Gastrocnemius medialis (tissue), 4 donors: ENCODE data around the gene ACTC1. TPM values are rescaled to one million over a fixed set of nuclear protein-coding genes. Genes with fewer than 3 reads are reported as not detected.

ENCODE experiments used
- ATAC-seq, 2 donors: fragments of 150-250 bp; one replicate each; pipeline ENCODE4 v1.9.1; 2016
- DNase-seq, 2 donors: peaks; one replicate each; pipeline ENCODE4 v3.0.0-alpha.2; 2019
- H3K27ac ChIP-seq, 4 donors: fragments of 200-600 bp; sonication (generic); 1 replicate in 1 of 4; 2 replicates in 3 of 4; pipeline ENCODE4 v1.5.1; 2016 to 2018; ENCODE audit warnings: mild to moderate bottlenecking in 2 of 4, moderate library complexity in 1 of 4
- H3K27me3 ChIP-seq, 3 donors: fragments of 200-600 bp; sonication (generic) in 2 of 3; 1 replicate in 1 of 3; 2 replicates in 2 of 3; pipeline versions ENCODE4 v1.5.1 to v1.6.0; 2016 to 2019; ENCODE audit warnings: mild to moderate bottlenecking in 1 of 3, moderate library complexity in 1 of 3
- H3K36me3 ChIP-seq, 2 donors: fragments of 200-600 bp; sonication (generic) in 1 of 2; one replicate each; pipeline ENCODE4 v1.5.1; 2017 to 2018
- H3K4me1 ChIP-seq, 2 donors: fragments of 200-600 bp; sonication (generic) in 1 of 2; one replicate each; pipeline ENCODE4 v1.5.1; 2016 to 2017; ENCODE audit warnings: mild to moderate bottlenecking in 2 of 2
- H3K4me3 ChIP-seq, 4 donors: fragments of 200-600 bp; sonication (generic) in 3 of 4; 1 replicate in 1 of 4; 2 replicates in 3 of 4; pipeline ENCODE4 v1.5.1; 2016 to 2019; ENCODE audit warnings: mild to moderate bottlenecking in 2 of 4
- H3K9me3 ChIP-seq, 3 donors: fragments of 200-600 bp; sonication (generic) in 2 of 3; 1 replicate in 1 of 3; 2 replicates in 2 of 3; pipeline ENCODE4 v1.5.1; 2016 to 2019
- POLR2A ChIP-seq, 2 donors: fragments of 450-650 bp; IDR thresholded peaks; one replicate each; pipeline ENCODE4 v1.6.1; 2017; ENCODE audit warnings: antibody characterized with exemption in 2 of 2, mild to moderate bottlenecking in 2 of 2, moderate library complexity in 2 of 2
- in situ Hi-C, 4 donors: fragments of 200-750 bp; cut with MboI; loops; one replicate each; pipeline versions ENCODE4 v1.15.0 to v1.8.0; 2017; ENCODE audit warnings: low sequenced_read_pairs in 4 of 4
- intact Hi-C: fragments of 100-400 bp; cut with DNase I; formaldehyde crosslinking; loops from one replicate; pipeline ENCODE4 v1.15.1; 2023; ENCODE audit warnings: low total_unique reads
- total RNA-seq, 4 donors: library from RNA; depleted of rRNA; stranded (reverse); fragments of >200 nt; gene quantifications; one replicate each; pipeline versions ENCODE4 v1.1.0 to v1.2.3, GENCODE V29; 2016
- TF ChIP-seq, protein P1 (sequence below), 5 experiments: fragments of 450-650 bp in 3 of 5; fragments of 200-600 bp in 2 of 5; sonication (generic) in 2 of 5; IDR thresholded peaks in 4 of 5; conservative IDR thresholded peaks in 1 of 5; 1 replicate in 4 of 5; 2 replicates in 1 of 5; pipeline ENCODE4 v1.5.1; 2016 to 2019; ENCODE audit warnings: antibody characterized with exemption in 5 of 5, mild to moderate bottlenecking in 3 of 5, moderate library complexity in 3 of 5

Gene ACTC1
- 100 to 1,000 TPM in 1 of 4 donors, 10 to 100 TPM in 2, 1 to 10 TPM in 1; 5.6 to 449 (median 78.0) TPM for total RNA-seq

DNA sequence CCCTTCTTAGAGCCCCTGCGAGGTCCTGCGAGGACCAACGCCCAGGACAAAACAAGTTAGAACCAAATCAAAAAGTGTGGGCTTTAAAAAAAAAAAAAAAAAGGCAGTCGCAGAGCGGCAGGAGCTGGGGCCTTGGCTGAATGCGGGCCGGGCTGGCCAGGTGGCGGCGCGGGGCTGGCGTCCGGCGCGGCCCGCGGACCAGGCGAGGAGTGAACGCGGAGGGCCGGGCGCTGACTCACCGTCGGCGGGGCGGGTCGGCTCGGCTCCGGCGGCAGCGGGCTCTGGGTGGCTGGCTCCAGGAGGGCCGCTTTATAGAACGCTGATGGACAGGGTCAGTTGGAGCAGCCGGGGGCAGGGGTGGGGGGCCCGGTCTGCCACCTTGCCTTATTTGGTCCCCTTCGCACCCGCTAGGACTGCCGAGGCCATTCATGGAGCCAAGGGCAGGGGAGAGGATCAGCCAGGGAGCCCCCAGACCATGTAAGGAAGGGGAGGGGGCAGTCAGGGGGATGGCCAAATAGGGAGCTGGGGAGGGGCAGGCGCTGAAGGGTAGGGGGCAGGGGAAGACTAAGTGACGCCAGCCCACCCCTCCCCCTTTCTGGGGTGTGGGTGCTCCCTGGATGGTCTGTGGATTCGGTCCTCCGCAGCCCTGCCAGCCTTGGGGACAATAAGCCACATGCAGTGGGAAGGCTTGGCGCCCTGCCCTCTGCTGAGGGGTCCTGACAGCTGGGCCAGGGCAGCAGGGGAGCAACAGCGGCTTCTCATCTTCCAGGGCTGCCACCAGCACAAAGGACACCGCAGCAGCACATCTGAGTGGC is at the start of gene ACTC1:
TSS of gene ACTC1 (minus strand) at position 283 of the 815 bp plus-strand sequence. CDS start 741 bp downstream, outside the sequence.
- in situ Hi-C loops (no loop called here), intact Hi-C loops (loop anchor here (5.0 kb wide), 2 partner anchors 78 to 107 kb away; no protein-coding TSS in a partner anchor)
- H3K4me1 ChIP-seq = peaks cover 16 to 23% of the 10 kb centered on the region in 2 donors
- no peaks in the 10 kb centered on the region for H3K9me3 ChIP-seq
- peak; percentile 16 to 55 for DNase-seq
- H3K27me3 ChIP-seq = no peaks in the 10 kb centered on the region
- peak within 1 kb of the TSS in 3 of 4 donors; percentile 35 to 79 (median 35) for H3K27ac ChIP-seq
- TF ChIP-seq, protein P1, sequence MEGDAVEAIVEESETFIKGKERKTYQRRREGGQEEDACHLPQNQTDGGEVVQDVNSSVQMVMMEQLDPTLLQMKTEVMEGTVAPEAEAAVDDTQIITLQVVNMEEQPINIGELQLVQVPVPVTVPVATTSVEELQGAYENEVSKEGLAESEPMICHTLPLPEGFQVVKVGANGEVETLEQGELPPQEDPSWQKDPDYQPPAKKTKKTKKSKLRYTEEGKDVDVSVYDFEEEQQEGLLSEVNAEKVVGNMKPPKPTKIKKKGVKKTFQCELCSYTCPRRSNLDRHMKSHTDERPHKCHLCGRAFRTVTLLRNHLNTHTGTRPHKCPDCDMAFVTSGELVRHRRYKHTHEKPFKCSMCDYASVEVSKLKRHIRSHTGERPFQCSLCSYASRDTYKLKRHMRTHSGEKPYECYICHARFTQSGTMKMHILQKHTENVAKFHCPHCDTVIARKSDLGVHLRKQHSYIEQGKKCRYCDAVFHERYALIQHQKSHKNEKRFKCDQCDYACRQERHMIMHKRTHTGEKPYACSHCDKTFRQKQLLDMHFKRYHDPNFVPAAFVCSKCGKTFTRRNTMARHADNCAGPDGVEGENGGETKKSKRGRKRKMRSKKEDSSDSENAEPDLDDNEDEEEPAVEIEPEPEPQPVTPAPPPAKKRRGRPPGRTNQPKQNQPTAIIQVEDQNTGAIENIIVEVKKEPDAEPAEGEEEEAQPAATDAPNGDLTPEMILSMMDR (IDR thresholded peaks at IDR 0.05 in 4 of 5, conservative IDR thresholded peaks at IDR 0.05 in 1 of 5) = peak in 1 of 5 experiments; percentile 10
- peak; percentile 40 to 63 for TF ChIP-seq POLR2A (IDR thresholded peaks at IDR 0.05)
- peaks cover 0 to 8% of the 10 kb centered on the region in 2 donors for H3K36me3 ChIP-seq
- H3K4me3 ChIP-seq = peak within 1 kb of the TSS; percentile 40 to 49 (median 47)
- peak; percentile 65 to 73 for ATAC-seq

DNA sequence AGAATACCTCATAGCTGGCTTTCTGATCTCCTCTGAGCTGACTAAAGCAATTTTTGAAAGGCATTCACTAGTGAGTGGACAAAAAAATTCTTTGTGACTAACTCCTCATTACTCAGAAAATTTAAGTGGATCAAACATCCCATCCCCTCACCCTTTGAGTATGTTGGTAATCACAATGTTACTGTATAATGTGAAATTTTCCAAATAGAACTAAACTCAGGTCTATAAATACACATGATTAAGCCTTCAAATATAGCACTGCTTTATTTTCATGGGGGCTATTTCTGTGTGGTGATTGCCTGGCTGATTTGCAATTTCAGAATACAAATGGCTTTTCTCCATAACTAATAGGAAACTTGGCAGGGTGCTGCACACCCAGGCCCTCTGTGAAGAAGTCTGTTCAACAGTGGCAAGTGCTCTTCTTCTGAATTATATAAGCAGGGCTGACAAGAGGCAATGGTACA is 45.9 kb upstream of the ACTC1 start:
- in situ Hi-C loops = no loop called here
- no peak for ATAC-seq

DNA sequence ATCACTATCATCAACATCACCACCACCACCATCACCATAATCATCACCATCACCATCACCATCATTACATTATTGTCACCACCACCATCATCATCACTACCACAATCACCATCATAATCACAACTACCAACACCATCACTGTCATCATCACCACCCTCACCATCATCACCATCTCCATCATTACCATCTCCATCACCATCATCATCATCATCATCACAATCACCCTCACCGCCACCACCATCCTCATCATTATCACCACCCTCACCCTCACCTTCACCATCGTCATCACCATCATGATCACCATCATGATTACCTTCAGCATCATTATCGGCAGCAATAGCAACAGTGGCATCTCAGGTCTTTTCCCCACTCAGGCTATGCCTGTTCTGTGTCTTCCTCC is 42.9 kb upstream of the ACTC1 start:
- H3K27me3 ChIP-seq = no peaks in the 10 kb centered on the region
- intact Hi-C loops = no loop called here
- in situ Hi-C loops = no loop called here
- H3K4me3 ChIP-seq = no peak overlapping the region
- ATAC-seq (no peak), DNase-seq (no peak)
- H3K36me3 ChIP-seq = no peaks in the 10 kb centered on the region
- no peak for TF ChIP-seq POLR2A (IDR thresholded peaks at IDR 0.05)
- TF ChIP-seq, protein P1 (IDR thresholded peaks at IDR 0.05 in 4 of 5, conservative IDR thresholded peaks at IDR 0.05 in 1 of 5) = no peak
- peak overlapping the region in 1 of 4 donors; percentile 64 for H3K27ac ChIP-seq
- H3K9me3 ChIP-seq = no peaks in the 10 kb centered on the region
- no peaks in the 10 kb centered on the region for H3K4me1 ChIP-seq

More for the DNA sequence above, 45.9 kb upstream of the ACTC1 start:
- Histone ChIP-seq H3K36me3 (no peaks in the 10 kb centered on the region), H3K27ac (no peak overlapping the region), H3K27me3 (no peaks in the 10 kb centered on the region), H3K4me1 (no peaks in the 10 kb centered on the region), H3K9me3 (no peaks in the 10 kb centered on the region), H3K4me3 (no peak overlapping the region)
- no peak for TF ChIP-seq POLR2A (IDR thresholded peaks at IDR 0.05)
- TF ChIP-seq, protein P1 (IDR thresholded peaks at IDR 0.05 in 4 of 5, conservative IDR thresholded peaks at IDR 0.05 in 1 of 5) = no peak
- intact Hi-C loops = no loop called here
- DNase-seq = no peak

DNA sequence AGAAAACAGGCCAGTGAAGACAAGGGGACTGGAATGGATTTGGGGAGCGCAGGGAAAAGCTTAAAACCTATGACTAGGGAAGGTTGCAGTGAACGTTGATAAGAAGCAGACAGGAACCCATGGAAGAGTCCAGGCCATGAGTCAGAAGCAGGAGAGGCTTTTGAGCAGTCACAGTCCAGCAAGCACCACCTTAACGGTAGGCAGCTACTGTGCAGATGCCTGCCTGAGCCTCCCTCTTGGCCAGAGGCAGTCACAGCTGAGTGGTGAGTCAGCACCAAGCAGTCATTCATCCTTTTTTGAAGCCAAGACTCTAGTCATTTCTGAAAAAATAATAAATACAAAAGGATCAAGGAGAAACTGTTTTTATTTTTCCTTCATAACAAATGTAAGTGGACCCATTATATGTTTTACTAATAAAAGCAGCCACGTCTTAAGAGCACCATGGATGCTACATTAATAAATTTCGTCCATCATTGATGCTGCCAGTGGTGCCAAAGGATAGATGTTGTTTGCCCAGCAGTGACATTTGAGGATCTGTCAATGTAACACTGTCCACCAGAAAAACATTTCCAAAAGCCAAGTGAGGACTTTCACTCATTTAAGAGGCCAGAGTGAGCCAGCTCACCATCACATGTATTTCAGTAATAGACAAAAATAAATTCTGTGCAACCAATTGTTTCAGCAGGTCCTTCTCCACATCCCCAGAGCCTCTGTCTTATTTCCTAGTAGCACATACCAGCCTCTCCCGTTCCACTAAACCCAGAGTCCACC is 42.1 kb upstream of the ACTC1 start:
- peak in 1 of 2 donors; percentile 29 for DNase-seq
- Histone ChIP-seq H3K9me3 (no peaks in the 10 kb centered on the region), H3K27me3 (no peaks in the 10 kb centered on the region), H3K27ac (peak overlapping the region in 3 of 4 donors; percentile 37 to 64 (median 39)), H3K4me1 (no peaks in the 10 kb centered on the region), H3K4me3 (no peak overlapping the region), H3K36me3 (no peaks in the 10 kb centered on the region)
- no peak for TF ChIP-seq POLR2A (IDR thresholded peaks at IDR 0.05)
- TF ChIP-seq, protein P1 (IDR thresholded peaks at IDR 0.05 in 4 of 5, conservative IDR thresholded peaks at IDR 0.05 in 1 of 5) = no peak
- peak; percentile 47 to 70 for ATAC-seq
- intact Hi-C loops = no loop called here
- in situ Hi-C loops = no loop called here
